Activated CD4-positive, alpha-beta T cell treated with anti-CD3 and anti-CD28 coated beads for 24 hours (primary cell): ENCODE results near the gene DAB1.
"Not testable (repeated sequence)": the region's sequence is repeated elsewhere in the genome, so short reads cannot be mapped to it uniquely, and the experiment has no call there.

ENCODE experiments used
- DNase-seq, 2 donors: peaks; one replicate each; pipeline ENCODE4 v3.0.0-alpha.2; 2020; ENCODE audit warnings: low read depth in 2 of 2

DAB1 gene

GRCh38 chr1:57220905-57221304 lies 203.0 kb downstream of the DAB1 start:
- DNase-seq = not testable (repeated sequence)

GRCh38 chr1:57218487-57219079 lies 205.3 kb downstream of the DAB1 start:
- no peak for DNase-seq

- DNase-seq = no peak
These were observed 206.0 kb downstream of the DAB1 start for GRCh38 chr1:57217905-57218304.

- no peak for DNase-seq
These were observed 208.8 kb downstream of the DAB1 start for GRCh38 chr1:57214951-57215575.

- DNase-seq = no peak
These were observed 213.0 kb downstream of the DAB1 start for GRCh38 chr1:57210881-57211280.

- no peak for DNase-seq
These were observed 214.4 kb downstream of the DAB1 start for GRCh38 chr1:57209495-57209894.

GRCh38 chr1:57208741-57209302 lies 215.0 kb downstream of the DAB1 start:
- DNase-seq = no peak

GRCh38 chr1:57206038-57206437 lies 217.8 kb downstream of the DAB1 start:
- no peak for DNase-seq

GRCh38 chr1:57204942-57205787 lies 218.7 kb downstream of the DAB1 start:
- no peak for DNase-seq

GRCh38 chr1:57204091-57204490 lies 219.8 kb downstream of the DAB1 start:
- no peak for DNase-seq

GRCh38 chr1:57202241-57202640 lies 221.6 kb downstream of the DAB1 start:
- no peak for DNase-seq

GRCh38 chr1:57198912-57199311 lies 224.9 kb downstream of the DAB1 start:
- DNase-seq = no peak

- DNase-seq = no peak
These were observed 228.4 kb downstream of the DAB1 start for GRCh38 chr1:57195436-57195941.

- no peak for DNase-seq
These were observed 231.6 kb downstream of the DAB1 start for GRCh38 chr1:57192222-57192621.

- DNase-seq = no peak
These were observed 233.0 kb downstream of the DAB1 start for GRCh38 chr1:57190898-57191297.

GRCh38 chr1:57188168-57188567 lies 235.7 kb downstream of the DAB1 start:
- DNase-seq = no peak

- no peak for DNase-seq
These were observed 237.4 kb downstream of the DAB1 start for GRCh38 chr1:57186455-57186854.

- no peak for DNase-seq
These were observed 244.9 kb downstream of the DAB1 start for GRCh38 chr1:57179001-57179400.

- no peak for DNase-seq
These were observed 248.4 kb downstream of the DAB1 start for GRCh38 chr1:57175506-57175905.

GRCh38 chr1:57172040-57172439 lies 251.8 kb downstream of the DAB1 start:
- no peak for DNase-seq

- DNase-seq = no peak
These were observed 255.9 kb downstream of the DAB1 start for GRCh38 chr1:57167997-57168396.

- no peak for DNase-seq
These were observed 258.3 kb downstream of the DAB1 start for GRCh38 chr1:57165546-57165945.
